Lower leg skin (tissue), 3 donors: ENCODE data around the gene DBX2.

Experiments
- CTCF ChIP-seq, 3 donors: fragments of 450-650 bp; IDR thresholded peaks; one replicate each; pipeline ENCODE4 v1.5.1; 2016; ENCODE audit warnings: antibody characterized with exemption in 3 of 3, mild to moderate bottlenecking in 3 of 3, moderate library complexity in 2 of 3
- POLR2A ChIP-seq, 2 donors: fragments of 450-650 bp; IDR thresholded peaks; one replicate each; pipeline ENCODE4 v1.6.1; 2016 to 2017; ENCODE audit warnings: antibody characterized with exemption in 2 of 2, mild to moderate bottlenecking in 1 of 2, moderate library complexity in 1 of 2

- TF ChIP-seq CTCF (IDR thresholded peaks at IDR 0.05) (no peak), POLR2A (IDR thresholded peaks at IDR 0.05) (no peak)
Measured at GRCh38 chr12:45089411-45090075, 38.6 kb upstream of the DBX2 start.
